HFF-Myc (cell line): Measurements from ENCODE around the gene IQCE.

Experiments used
- DNase-seq: peaks from one replicate; pipeline ENCODE4 v3.0.0-alpha.2; 2011; ENCODE audit warnings: low read depth; ENCODE audit errors: extremely low read depth
- H3K4me3 ChIP-seq: replicated peaks from 2 replicates; pipeline ENCODE4 v1.5.1; 2011; ENCODE audit warnings: low read depth, mild to moderate bottlenecking, control low read depth, low read length
- TF ChIP-seq, protein P1 (sequence below): IDR thresholded peaks from 2 replicates; pipeline ENCODE4 v1.5.1; 2012; ENCODE audit warnings: mild to moderate bottlenecking, low read depth, low read length, control low read depth; ENCODE audit errors: missing control alignments

Gene IQCE

GRCh38 chr7:2638224-2638991, 79.6 kb downstream of the IQCE start:
- TF ChIP-seq, protein P1, sequence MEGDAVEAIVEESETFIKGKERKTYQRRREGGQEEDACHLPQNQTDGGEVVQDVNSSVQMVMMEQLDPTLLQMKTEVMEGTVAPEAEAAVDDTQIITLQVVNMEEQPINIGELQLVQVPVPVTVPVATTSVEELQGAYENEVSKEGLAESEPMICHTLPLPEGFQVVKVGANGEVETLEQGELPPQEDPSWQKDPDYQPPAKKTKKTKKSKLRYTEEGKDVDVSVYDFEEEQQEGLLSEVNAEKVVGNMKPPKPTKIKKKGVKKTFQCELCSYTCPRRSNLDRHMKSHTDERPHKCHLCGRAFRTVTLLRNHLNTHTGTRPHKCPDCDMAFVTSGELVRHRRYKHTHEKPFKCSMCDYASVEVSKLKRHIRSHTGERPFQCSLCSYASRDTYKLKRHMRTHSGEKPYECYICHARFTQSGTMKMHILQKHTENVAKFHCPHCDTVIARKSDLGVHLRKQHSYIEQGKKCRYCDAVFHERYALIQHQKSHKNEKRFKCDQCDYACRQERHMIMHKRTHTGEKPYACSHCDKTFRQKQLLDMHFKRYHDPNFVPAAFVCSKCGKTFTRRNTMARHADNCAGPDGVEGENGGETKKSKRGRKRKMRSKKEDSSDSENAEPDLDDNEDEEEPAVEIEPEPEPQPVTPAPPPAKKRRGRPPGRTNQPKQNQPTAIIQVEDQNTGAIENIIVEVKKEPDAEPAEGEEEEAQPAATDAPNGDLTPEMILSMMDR: no peak
- peak; percentile 89 for DNase-seq
- H3K4me3 ChIP-seq: peak overlapping the region; percentile 22

- TF ChIP-seq, protein P1: no peak
- DNase-seq: no peak
- H3K4me3 ChIP-seq: no peak overlapping the region
Measured at GRCh38 chr7:2639181-2639681, 80.5 kb downstream of the IQCE start.

DNA sequence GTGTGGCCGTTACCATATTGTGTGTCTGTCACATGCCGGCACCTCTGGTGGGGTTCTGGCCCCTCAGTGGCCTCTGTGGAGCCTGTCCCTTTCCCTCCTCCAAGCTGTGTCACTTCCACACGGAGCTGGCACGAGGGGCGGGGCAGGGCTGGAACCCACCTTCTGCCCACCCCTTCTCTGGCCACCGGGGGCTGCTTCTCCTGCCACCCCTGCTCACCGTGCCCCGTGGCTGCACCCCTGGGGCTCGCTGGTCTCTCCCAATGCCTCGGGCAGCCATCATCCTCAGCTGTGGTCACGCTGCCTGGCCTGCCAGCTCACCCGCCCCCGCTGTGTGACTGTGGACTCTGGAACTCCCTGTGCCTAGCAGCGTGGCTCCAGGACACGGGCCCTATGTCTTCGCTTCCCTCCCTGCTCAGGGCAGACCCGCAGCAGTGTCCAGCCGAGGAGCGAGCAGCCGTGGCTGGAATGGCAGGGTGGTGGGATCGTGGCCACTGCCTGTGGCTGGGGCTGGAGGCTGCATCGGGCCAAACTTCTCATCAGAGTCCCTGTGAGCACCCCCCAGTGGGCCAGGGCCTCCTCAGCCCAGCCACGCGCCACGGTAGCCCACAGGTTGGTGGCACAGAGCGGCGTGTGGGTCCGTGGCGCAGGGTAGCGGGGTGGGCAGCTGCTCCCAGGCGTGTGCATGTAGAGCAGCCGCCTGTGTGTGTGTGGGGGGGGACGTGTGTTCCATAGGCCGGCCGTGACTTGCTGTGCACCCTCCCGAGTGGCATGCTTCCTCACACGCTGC, 81.1 kb downstream of the IQCE start:
- TF ChIP-seq, protein P1: no peak
- H3K4me3 ChIP-seq: no peak overlapping the region
- no peak for DNase-seq

GRCh38 chr7:2640482-2640830, 81.7 kb downstream of the IQCE start:
- H3K4me3 ChIP-seq: no peak overlapping the region
- TF ChIP-seq, protein P1: no peak

GRCh38 chr7:2640846-2641316, 82.1 kb downstream of the IQCE start:
- H3K4me3 ChIP-seq: peak overlapping the region; percentile 13; the same call in 1 of the 2 replicates
- TF ChIP-seq, protein P1: no peak
- no peak for DNase-seq

More at GRCh38 chr7:2640482-2640830, 81.7 kb downstream of the IQCE start:
- DNase-seq: no peak

GRCh38 chr7:2641406-2642393, 82.9 kb downstream of the IQCE start:
- TF ChIP-seq, protein P1: no peak

More at GRCh38 chr7:2641406-2642393, 82.9 kb downstream of the IQCE start:
- peak overlapping the region; percentile 5 for H3K4me3 ChIP-seq
- peak; percentile 85 for DNase-seq
